DND-41 (cell line): ENCODE results near the gene SCRN1.

Experiments used
- EZH2 ChIP-seq: IDR thresholded peaks from 3 replicates; pipeline ENCODE4 v1.6.1; 2012; ENCODE audit warnings: borderline replicate concordance, low read depth, mild to moderate bottlenecking, moderate library complexity, low read length, inconsistent platforms; ENCODE audit not compliant: severe bottlenecking
- TF ChIP-seq, protein P1 (sequence below): IDR thresholded peaks from 2 replicates; pipeline ENCODE4 v1.5.1; 2012; ENCODE audit warnings: borderline replicate concordance, low read length, moderate library complexity, mild to moderate bottlenecking; ENCODE audit not compliant: poor library complexity, severe bottlenecking; ENCODE audit errors: extremely low read depth

DNA sequence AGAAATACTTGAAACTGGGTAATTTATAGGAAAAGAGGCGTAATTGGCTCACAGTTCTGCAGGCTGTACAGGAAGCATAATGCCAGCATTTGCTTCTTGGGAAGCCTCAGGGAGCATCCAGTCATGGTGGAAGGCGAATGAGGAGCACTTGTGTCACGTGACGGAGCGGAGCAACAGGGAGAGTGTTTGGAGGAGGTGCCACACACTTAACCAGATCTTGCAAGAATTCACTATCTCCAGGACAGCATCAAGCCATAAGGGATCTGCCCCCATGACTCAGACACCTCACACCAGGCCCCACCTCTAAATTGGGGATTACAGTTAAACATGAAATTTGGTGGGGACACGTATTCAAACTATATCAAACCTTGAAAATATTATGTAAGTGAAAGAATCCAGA lies 94.0 kb downstream of the SCRN1 start:
- TF ChIP-seq, protein P1, sequence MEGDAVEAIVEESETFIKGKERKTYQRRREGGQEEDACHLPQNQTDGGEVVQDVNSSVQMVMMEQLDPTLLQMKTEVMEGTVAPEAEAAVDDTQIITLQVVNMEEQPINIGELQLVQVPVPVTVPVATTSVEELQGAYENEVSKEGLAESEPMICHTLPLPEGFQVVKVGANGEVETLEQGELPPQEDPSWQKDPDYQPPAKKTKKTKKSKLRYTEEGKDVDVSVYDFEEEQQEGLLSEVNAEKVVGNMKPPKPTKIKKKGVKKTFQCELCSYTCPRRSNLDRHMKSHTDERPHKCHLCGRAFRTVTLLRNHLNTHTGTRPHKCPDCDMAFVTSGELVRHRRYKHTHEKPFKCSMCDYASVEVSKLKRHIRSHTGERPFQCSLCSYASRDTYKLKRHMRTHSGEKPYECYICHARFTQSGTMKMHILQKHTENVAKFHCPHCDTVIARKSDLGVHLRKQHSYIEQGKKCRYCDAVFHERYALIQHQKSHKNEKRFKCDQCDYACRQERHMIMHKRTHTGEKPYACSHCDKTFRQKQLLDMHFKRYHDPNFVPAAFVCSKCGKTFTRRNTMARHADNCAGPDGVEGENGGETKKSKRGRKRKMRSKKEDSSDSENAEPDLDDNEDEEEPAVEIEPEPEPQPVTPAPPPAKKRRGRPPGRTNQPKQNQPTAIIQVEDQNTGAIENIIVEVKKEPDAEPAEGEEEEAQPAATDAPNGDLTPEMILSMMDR, result no peak
- TF ChIP-seq EZH2, result no peak
